ENCODE data around the gene LIN52. TPM values are rescaled to one million over a fixed set of nuclear protein-coding genes. Genes with fewer than 3 reads are reported as not detected.

Gene LIN52
- total and polyA plus RNA-seq, 4 donors = 9.0 to 13.9 (median 9.9) TPM

DNA sequence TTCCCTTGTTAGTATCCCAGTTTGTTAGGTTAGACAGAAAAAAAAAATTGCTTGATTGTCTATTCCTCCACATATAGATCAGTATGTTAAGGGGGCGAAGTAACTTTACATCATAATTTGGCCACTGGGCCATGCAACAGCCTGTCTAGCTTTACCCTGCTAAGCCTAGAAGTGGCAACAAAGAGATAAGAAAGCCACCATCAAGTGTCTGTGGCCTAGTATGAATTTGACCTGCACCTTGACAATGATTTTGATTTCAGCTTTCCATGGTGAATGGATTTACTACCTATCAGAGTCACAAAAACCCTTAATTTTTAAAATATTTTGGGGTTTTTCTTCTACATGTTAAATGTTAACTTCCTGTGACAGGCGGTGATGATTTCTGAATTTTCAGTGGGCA lies 63.9 kb downstream of the LIN52 start:
- DNase-seq (no peak), ATAC-seq (ENCODE audit: low FRiP score) (no peak)
- 90 to 98% methylated on average over 2 of the region's 2 CpGs for WGBS, 2 donors
- Histone ChIP-seq H3K36me3 (ENCODE audit: control insufficient read depth in 1 of 2, insufficient read depth in 2 of 2, low read length in 1 of 2) (no peaks in the 10 kb centered on the region), H3K9me3 (ENCODE audit: control insufficient read depth, low read length) (no peaks in the 10 kb centered on the region), H3K4me1 (ENCODE audit: control insufficient read depth in 1 of 2, insufficient read depth in 2 of 2, low read length in 2 of 2) (no peaks in the 10 kb centered on the region), H3K4me3 (ENCODE audit: low read length in 2 of 2) (no peak overlapping the region), H3K27me3 (ENCODE audit: control insufficient read depth in 1 of 2, insufficient read depth in 2 of 2, low read length in 1 of 2) (no peaks in the 10 kb centered on the region), H3K27ac (ENCODE audit: low read depth in 1 of 2, low read length in 2 of 2) (no peak overlapping the region)
- intact Hi-C loops (cut with DNase I) = no loop called here

DNA sequence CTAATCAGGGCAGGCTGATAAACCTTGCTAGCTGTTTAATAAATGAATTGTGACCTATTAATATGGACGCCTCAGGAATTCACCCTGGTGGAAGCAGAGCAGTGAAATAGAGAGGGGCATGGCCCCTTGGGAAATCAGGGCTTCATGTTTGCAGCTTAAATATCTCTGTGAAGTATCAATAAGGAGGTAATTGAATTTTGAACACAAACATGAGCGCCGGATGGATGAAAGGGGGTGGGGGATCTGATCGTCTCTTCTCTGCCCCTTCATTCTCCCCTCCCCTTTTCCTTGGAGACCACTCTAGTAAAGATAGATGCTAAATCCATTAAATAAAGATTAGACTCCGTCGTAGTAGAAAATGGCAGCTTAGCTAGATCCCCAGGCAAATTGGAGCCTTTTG lies 70.5 kb downstream of the LIN52 start:
- Histone ChIP-seq H3K27ac (ENCODE audit: low read depth in 1 of 2, low read length in 2 of 2) (no peak overlapping the region), H3K4me3 (ENCODE audit: low read length in 2 of 2) (no peak overlapping the region), H3K9me3 (ENCODE audit: control insufficient read depth, low read length) (no peaks in the 10 kb centered on the region), H3K4me1 (ENCODE audit: control insufficient read depth in 1 of 2, insufficient read depth in 2 of 2, low read length in 2 of 2) (no peaks in the 10 kb centered on the region), H3K36me3 (ENCODE audit: control insufficient read depth in 1 of 2, insufficient read depth in 2 of 2, low read length in 1 of 2) (peaks cover 0 to 2% of the 10 kb centered on the region in 2 donors), H3K27me3 (ENCODE audit: control insufficient read depth in 1 of 2, insufficient read depth in 2 of 2, low read length in 1 of 2) (no peaks in the 10 kb centered on the region)
- intact Hi-C loops (cut with DNase I) = no loop called here
- no peak for ATAC-seq (ENCODE audit: low FRiP score)
- WGBS, 2 donors = 78 to 85% methylated on average over 6 of the region's 6 CpGs
- DNase-seq = no peak

DNA sequence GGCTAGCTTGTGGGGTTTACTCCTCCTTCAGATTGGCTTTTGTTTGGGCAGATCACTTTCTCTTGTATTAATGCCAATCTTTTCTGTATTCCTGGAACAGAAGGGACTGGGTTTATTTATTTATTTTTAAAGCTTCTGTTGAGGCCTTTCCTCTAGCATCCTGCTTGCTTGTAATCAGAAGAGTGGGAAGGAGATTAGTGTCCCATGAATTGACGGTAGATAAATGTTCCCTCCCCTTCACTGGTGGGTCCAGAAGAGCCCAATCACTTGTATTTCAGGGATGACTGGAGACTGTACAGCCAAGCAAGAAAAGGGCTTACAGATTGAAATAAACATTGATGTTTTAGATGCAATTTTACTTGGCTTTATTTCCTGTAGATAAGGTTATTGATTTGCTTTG lies 71.0 kb downstream of the LIN52 start:
- 87 to 97% methylated on average over 1 of the region's 1 CpG for WGBS, 2 donors
- Histone ChIP-seq H3K27ac (ENCODE audit: low read depth in 1 of 2, low read length in 2 of 2) (no peak overlapping the region), H3K27me3 (ENCODE audit: control insufficient read depth in 1 of 2, insufficient read depth in 2 of 2, low read length in 1 of 2) (no peaks in the 10 kb centered on the region), H3K4me3 (ENCODE audit: low read length in 2 of 2) (no peak overlapping the region), H3K4me1 (ENCODE audit: control insufficient read depth in 1 of 2, insufficient read depth in 2 of 2, low read length in 2 of 2) (no peaks in the 10 kb centered on the region), H3K36me3 (ENCODE audit: control insufficient read depth in 1 of 2, insufficient read depth in 2 of 2, low read length in 1 of 2) (peaks cover 0 to 2% of the 10 kb centered on the region in 2 donors), H3K9me3 (ENCODE audit: control insufficient read depth, low read length) (no peaks in the 10 kb centered on the region)
- ATAC-seq (ENCODE audit: low FRiP score) = no peak
- intact Hi-C loops (cut with DNase I) = no loop called here
- DNase-seq = no peak

DNA sequence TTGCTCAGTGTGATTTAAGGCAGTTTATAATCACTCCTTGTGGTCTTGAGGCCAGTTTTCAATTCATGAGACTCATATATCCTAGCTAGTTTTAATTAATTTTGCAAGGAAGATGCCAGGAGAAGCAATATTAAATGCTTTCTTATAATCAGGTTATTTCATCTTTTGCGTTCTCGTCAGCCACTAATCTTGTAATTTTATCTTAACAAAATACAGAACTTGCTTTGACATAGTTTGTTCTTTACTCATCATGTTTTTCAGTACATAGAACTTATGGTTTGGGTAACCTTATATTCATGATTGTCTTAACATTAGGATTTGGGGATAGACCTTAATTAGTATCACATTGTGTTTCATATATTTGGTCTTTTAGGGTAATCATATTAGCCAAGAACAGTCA lies 76.0 kb downstream of the LIN52 start:
- Histone ChIP-seq H3K4me3 (ENCODE audit: low read length in 2 of 2) (no peak overlapping the region), H3K9me3 (ENCODE audit: control insufficient read depth, low read length) (no peaks in the 10 kb centered on the region), H3K27me3 (ENCODE audit: control insufficient read depth in 1 of 2, insufficient read depth in 2 of 2, low read length in 1 of 2) (no peaks in the 10 kb centered on the region), H3K36me3 (ENCODE audit: control insufficient read depth in 1 of 2, insufficient read depth in 2 of 2, low read length in 1 of 2) (peaks cover 0 to 2% of the 10 kb centered on the region in 2 donors), H3K27ac (ENCODE audit: low read depth in 1 of 2, low read length in 2 of 2) (no peak overlapping the region), H3K4me1 (ENCODE audit: control insufficient read depth in 1 of 2, insufficient read depth in 2 of 2, low read length in 2 of 2) (no peaks in the 10 kb centered on the region)
- 97 to 98% methylated on average over 2 of the region's 2 CpGs for WGBS, 2 donors
- intact Hi-C loops (cut with DNase I) = no loop called here
- ATAC-seq (ENCODE audit: low FRiP score) (no peak), DNase-seq (no peak)

DNA sequence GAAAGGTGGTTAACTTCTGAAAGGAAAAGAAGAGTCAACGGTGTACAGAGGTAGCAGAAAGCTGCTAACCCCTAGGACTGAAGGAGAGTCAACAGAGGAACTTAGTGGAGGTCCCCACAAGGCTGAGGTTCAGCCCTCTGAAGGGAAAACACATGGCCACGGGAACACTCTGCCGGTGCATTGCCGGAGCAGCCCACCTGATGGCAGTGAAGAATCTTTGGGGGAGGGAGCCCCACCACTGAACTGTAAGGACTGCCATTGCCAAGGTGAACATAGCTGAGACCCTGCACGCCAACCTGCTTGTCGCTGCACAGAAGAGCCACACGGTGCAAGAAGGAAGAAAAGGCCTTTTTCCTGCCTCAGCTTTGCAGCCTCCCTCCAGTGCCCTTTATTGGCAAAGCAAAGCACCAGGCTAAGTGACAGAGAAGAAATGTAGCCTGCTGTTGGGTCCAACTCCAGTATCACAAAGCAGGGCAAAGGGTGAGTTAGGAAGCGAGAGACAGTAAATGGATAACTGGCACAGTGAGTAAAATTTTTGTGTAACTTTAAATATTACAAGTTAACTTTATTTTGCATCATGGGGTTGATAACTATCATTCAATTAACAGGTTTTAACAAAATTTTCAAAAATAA lies 76.9 kb downstream of the LIN52 start:
- Histone ChIP-seq H3K27me3 (ENCODE audit: control insufficient read depth in 1 of 2, insufficient read depth in 2 of 2, low read length in 1 of 2) (no peaks in the 10 kb centered on the region), H3K27ac (ENCODE audit: low read depth in 1 of 2, low read length in 2 of 2) (no peak overlapping the region), H3K4me1 (ENCODE audit: control insufficient read depth in 1 of 2, insufficient read depth in 2 of 2, low read length in 2 of 2) (no peaks in the 10 kb centered on the region), H3K9me3 (ENCODE audit: control insufficient read depth, low read length) (no peaks in the 10 kb centered on the region), H3K36me3 (ENCODE audit: control insufficient read depth in 1 of 2, insufficient read depth in 2 of 2, low read length in 1 of 2) (peaks cover 0 to 2% of the 10 kb centered on the region in 2 donors), H3K4me3 (ENCODE audit: low read length in 2 of 2) (no peak overlapping the region)
- intact Hi-C loops (cut with DNase I) = no loop called here
- ATAC-seq (ENCODE audit: low FRiP score) (no peak), DNase-seq (no peak)
- 76 to 86% methylated on average over 8 of the region's 8 CpGs for WGBS, 2 donors

DNA sequence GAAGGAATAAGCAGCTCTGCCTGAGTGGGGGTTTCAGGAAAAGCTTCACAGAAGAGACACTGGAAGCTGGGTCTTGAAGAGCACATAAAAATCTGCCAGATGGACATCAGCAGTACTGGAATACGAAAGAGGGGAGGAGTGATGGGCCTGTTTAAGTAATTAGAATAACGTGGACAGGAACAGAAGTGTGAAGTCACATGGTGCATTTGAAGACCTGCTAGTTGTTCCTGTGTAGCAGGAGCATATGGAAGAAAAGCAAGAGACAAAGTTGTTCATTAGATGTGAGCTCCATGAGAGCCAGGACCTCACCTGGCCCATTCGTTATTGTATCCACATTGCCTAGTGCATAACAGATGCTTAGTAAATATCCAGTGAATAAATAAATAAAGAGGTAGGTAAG lies 85.2 kb downstream of the LIN52 start:
- 72 to 74% methylated on average over 3 of the region's 3 CpGs for WGBS, 2 donors
- H3K9me3 ChIP-seq (ENCODE audit: control insufficient read depth, low read length) = no peaks in the 10 kb centered on the region
- no peak overlapping the region for H3K27ac ChIP-seq (ENCODE audit: low read depth in 1 of 2, low read length in 2 of 2)
- H3K27me3 ChIP-seq (ENCODE audit: control insufficient read depth in 1 of 2, insufficient read depth in 2 of 2, low read length in 1 of 2) = no peaks in the 10 kb centered on the region
- intact Hi-C loops (cut with DNase I) = no loop called here
- H3K36me3 ChIP-seq (ENCODE audit: control insufficient read depth in 1 of 2, insufficient read depth in 2 of 2, low read length in 1 of 2) = no peaks in the 10 kb centered on the region
- no peak for ATAC-seq (ENCODE audit: low FRiP score)
- H3K4me1 ChIP-seq (ENCODE audit: control insufficient read depth in 1 of 2, insufficient read depth in 2 of 2, low read length in 2 of 2) = no peaks in the 10 kb centered on the region
- no peak overlapping the region for H3K4me3 ChIP-seq (ENCODE audit: low read length in 2 of 2)
- DNase-seq = no peak

DNA sequence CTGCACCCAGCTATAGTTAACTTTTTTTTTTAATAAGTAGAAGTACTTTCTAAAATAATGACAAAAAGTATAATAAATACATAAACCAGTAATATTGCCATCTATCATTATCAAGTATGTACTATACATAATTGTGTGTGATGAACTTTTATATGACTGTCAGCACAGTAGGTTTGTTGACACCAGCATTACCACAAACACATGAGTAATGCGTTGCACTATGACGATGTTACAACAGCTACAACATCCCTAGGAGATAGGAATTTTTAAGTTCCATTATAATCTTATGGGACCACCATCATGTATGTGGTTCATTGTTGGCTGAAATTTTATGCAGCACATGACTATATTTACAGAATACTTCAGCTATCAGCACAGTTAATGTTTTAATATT lies 91.6 kb downstream of the LIN52 start:
- intact Hi-C loops (cut with DNase I) = no loop called here
- WGBS, 2 donors = 92 to 94% methylated on average over 2 of the region's 2 CpGs
- Histone ChIP-seq H3K4me3 (ENCODE audit: low read length in 2 of 2) (no peak overlapping the region), H3K4me1 (ENCODE audit: control insufficient read depth in 1 of 2, insufficient read depth in 2 of 2, low read length in 2 of 2) (no peaks in the 10 kb centered on the region), H3K9me3 (ENCODE audit: control insufficient read depth, low read length) (no peaks in the 10 kb centered on the region), H3K27me3 (ENCODE audit: control insufficient read depth in 1 of 2, insufficient read depth in 2 of 2, low read length in 1 of 2) (no peaks in the 10 kb centered on the region), H3K36me3 (ENCODE audit: control insufficient read depth in 1 of 2, insufficient read depth in 2 of 2, low read length in 1 of 2) (no peaks in the 10 kb centered on the region), H3K27ac (ENCODE audit: low read depth in 1 of 2, low read length in 2 of 2) (no peak overlapping the region)
- ATAC-seq (ENCODE audit: low FRiP score) = no peak
- DNase-seq = no peak

DNA sequence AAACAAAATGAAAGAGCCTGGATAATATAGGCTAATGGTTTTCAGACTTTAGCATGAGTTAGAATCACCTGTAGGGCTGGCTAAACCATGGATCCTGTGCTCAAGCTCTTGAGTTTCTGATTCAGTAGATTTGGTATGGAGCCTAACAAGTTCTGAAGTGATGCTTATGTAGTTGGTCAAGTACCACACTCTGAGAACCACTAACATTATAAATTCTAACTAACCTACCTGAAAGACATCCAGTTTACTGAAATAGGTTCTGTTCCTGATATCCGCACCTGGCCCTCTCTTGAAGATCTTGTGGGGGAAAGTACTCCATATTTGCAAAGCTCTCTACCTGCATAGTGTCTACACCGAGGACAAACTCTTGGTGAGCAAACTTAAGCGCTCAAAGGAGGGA lies 95.1 kb downstream of the LIN52 start:
- Histone ChIP-seq H3K27ac (ENCODE audit: low read depth in 1 of 2, low read length in 2 of 2) (no peak overlapping the region), H3K4me3 (ENCODE audit: low read length in 2 of 2) (no peak overlapping the region), H3K36me3 (ENCODE audit: control insufficient read depth in 1 of 2, insufficient read depth in 2 of 2, low read length in 1 of 2) (no peaks in the 10 kb centered on the region), H3K27me3 (ENCODE audit: control insufficient read depth in 1 of 2, insufficient read depth in 2 of 2, low read length in 1 of 2) (no peaks in the 10 kb centered on the region), H3K4me1 (ENCODE audit: control insufficient read depth in 1 of 2, insufficient read depth in 2 of 2, low read length in 2 of 2) (no peaks in the 10 kb centered on the region), H3K9me3 (ENCODE audit: control insufficient read depth, low read length) (no peaks in the 10 kb centered on the region)
- DNase-seq (no peak), ATAC-seq (ENCODE audit: low FRiP score) (no peak)
- intact Hi-C loops (cut with DNase I) = no loop called here
- WGBS, 2 donors = 85 to 99% methylated on average over 3 of the region's 3 CpGs

DNA sequence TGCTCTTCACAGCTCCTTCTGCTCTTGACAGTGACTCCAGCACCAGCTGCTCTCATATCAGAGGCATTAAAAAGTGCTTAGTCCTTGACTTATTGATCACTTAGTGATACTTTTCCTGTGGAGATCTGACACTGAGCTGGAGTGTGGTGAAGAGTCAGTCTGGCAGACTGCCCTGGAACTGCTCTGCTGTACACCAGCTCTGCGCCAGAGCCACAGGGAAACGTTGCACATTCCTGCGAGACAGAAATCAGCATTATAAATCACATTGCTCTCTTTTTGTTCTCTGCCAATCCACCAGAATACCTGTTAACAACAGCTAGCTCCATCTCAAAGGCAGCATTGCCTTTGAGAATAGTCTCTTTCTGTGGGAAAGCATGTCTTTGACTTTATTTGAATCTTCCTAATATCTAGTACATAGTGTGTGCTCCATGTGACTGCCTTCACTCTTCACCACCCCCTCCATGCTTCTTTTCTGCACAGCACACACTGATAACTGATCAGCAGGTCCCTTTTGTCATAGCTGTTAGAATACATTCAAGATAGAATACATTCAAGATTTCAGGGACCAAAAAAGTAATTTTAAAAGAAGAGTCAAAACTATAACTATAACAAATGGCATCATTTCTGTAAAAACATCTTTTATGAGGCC lies 106.3 kb downstream of the LIN52 start:
- ATAC-seq (ENCODE audit: low FRiP score) (no peak), DNase-seq (no peak)
- H3K4me3 ChIP-seq (ENCODE audit: low read length in 2 of 2) = no peak overlapping the region
- no peaks in the 10 kb centered on the region for H3K9me3 ChIP-seq (ENCODE audit: control insufficient read depth, low read length)
- no peaks in the 10 kb centered on the region for H3K36me3 ChIP-seq (ENCODE audit: control insufficient read depth in 1 of 2, insufficient read depth in 2 of 2, low read length in 1 of 2)
- H3K27me3 ChIP-seq (ENCODE audit: control insufficient read depth in 1 of 2, insufficient read depth in 2 of 2, low read length in 1 of 2) = no peaks in the 10 kb centered on the region
- 58 to 63% methylated on average over 3 of the region's 3 CpGs for WGBS, 2 donors
- H3K27ac ChIP-seq (ENCODE audit: low read depth in 1 of 2, low read length in 2 of 2) = no peak overlapping the region
- H3K4me1 ChIP-seq (ENCODE audit: control insufficient read depth in 1 of 2, insufficient read depth in 2 of 2, low read length in 2 of 2) = no peaks in the 10 kb centered on the region
- intact Hi-C loops (cut with DNase I) = no loop called here
